Loucy (cell line): ENCODE measurements around the gene ZNF662.

Experiments used
- H2AFZ ChIP-seq: fragments of 200-600 bp; sonication (generic); 2 replicates; pipeline ENCODE4 v1.6.0; 2016; ENCODE audit warnings: antibody characterized with exemption, mild to moderate bottlenecking, low read length, moderate library complexity
- H3F3A ChIP-seq: fragments of 200-600 bp; 2 replicates; pipeline ENCODE4 v1.6.0; 2016; ENCODE audit warnings: antibody characterized with exemption, low read depth, mild to moderate bottlenecking
- H3K27me3 ChIP-seq: fragments of 200-600 bp; sonication (generic); 2 replicates; pipeline ENCODE4 v1.6.1; 2014; ENCODE audit warnings: low read length, mild to moderate bottlenecking; ENCODE audit not compliant: insufficient read depth, poor library complexity, severe bottlenecking
- H3K36me3 ChIP-seq: fragments of 200-600 bp; sonication (generic); 2 replicates; pipeline ENCODE4 v1.6.1; 2016; ENCODE audit warnings: low read length; ENCODE audit not compliant: insufficient read depth
- H3K4me1 ChIP-seq: fragments of 200-600 bp; sonication (generic); 2 replicates; pipeline ENCODE4 v1.5.1; 2014; ENCODE audit warnings: low read length, mild to moderate bottlenecking; ENCODE audit not compliant: insufficient read depth, poor library complexity, severe bottlenecking
- H3K4me2 ChIP-seq: fragments of 200-600 bp; sonication (generic); 2 replicates; pipeline ENCODE4 v1.6.0; 2014; ENCODE audit warnings: antibody characterized with exemption, low read length, low read depth, mild to moderate bottlenecking; ENCODE audit not compliant: poor library complexity, severe bottlenecking
- H3K4me3 ChIP-seq: fragments of 200-600 bp; sonication (generic); 2 replicates; pipeline ENCODE4 v1.5.1; 2014; ENCODE audit warnings: low read length, mild to moderate bottlenecking, mixed read lengths; ENCODE audit not compliant: poor library complexity, severe bottlenecking
- H3K79me2 ChIP-seq: fragments of 200-600 bp; sonication (generic); 2 replicates; pipeline ENCODE4 v1.6.1; 2014; ENCODE audit warnings: low read length; ENCODE audit not compliant: insufficient read depth
- H3K9ac ChIP-seq: fragments of 200-600 bp; sonication (generic); 2 replicates; pipeline ENCODE4 v1.6.0; 2014; ENCODE audit warnings: mild to moderate bottlenecking, low read depth, low read length, moderate library complexity; ENCODE audit not compliant: poor library complexity, severe bottlenecking
- H3K9me2 ChIP-seq: fragments of 200-600 bp; sonication (generic); replicated peaks from 2 replicates; pipeline ENCODE4 v1.6.1; 2016; ENCODE audit warnings: low read depth, low read length, mixed read lengths
- H3K9me3 ChIP-seq: fragments of 200-600 bp; sonication (generic); 2 replicates; pipeline ENCODE4 v1.6.1; 2014; ENCODE audit warnings: mild to moderate bottlenecking, antibody characterized with exemption, low read length, low read depth; ENCODE audit not compliant: insufficient read depth
- H4K20me1 ChIP-seq: fragments of 200-600 bp; sonication (generic); 2 replicates; pipeline ENCODE4 v1.6.0; 2014; ENCODE audit warnings: antibody characterized with exemption, low read length, mild to moderate bottlenecking; ENCODE audit not compliant: insufficient read depth, poor library complexity, severe bottlenecking
- CTCF ChIP-seq: fragments of 200-600 bp; sonication (generic); conservative IDR thresholded peaks from 2 replicates; pipeline ENCODE4 v1.5.1; 2014; ENCODE audit warnings: mild to moderate bottlenecking, antibody characterized with exemption, low read length
- EZH2phosphoT487 ChIP-seq: fragments of 200-600 bp; IDR thresholded peaks from 2 replicates; pipeline ENCODE4 v1.6.1; 2018; ENCODE audit warnings: antibody characterized with exemption, mild to moderate bottlenecking, moderate library complexity, borderline replicate concordance

The ZNF662 gene

GRCh38 chr3:42905740-42906069, 237 bp upstream of the ZNF662 start:
- H3K4me1 ChIP-seq: no peaks in the 10 kb centered on the region
- no peaks in the 10 kb centered on the region for H3K79me2 ChIP-seq
- no peak overlapping the region for H3K9ac ChIP-seq
- TF ChIP-seq EZH2phosphoT487: no peak
- no peak for TF ChIP-seq CTCF
- H3K9me2 ChIP-seq: no peaks in the 10 kb centered on the region
- no peaks in the 10 kb centered on the region for H3K27me3 ChIP-seq
- H3K9me3 ChIP-seq: peaks cover 3% of the 10 kb centered on the region; the same call in 1 of the 2 replicates
- no peak overlapping the region for H2AFZ ChIP-seq
- H3K36me3 ChIP-seq: no peaks in the 10 kb centered on the region
- H4K20me1 ChIP-seq: no peaks in the 10 kb centered on the region
- H3F3A ChIP-seq: no peaks in the 10 kb centered on the region
- no peak overlapping the region for H3K4me2 ChIP-seq
- H3K4me3 ChIP-seq: no peak overlapping the region

- no peaks in the 10 kb centered on the region for H4K20me1 ChIP-seq
- no peak overlapping the region for H3K9ac ChIP-seq
- no peak overlapping the region for H3K4me2 ChIP-seq
- no peak for TF ChIP-seq EZH2phosphoT487
- TF ChIP-seq CTCF: no peak
- no peaks in the 10 kb centered on the region for H3K9me2 ChIP-seq
- no peaks in the 10 kb centered on the region for H3K79me2 ChIP-seq
- no peaks in the 10 kb centered on the region for H3K4me1 ChIP-seq
- H3K27me3 ChIP-seq: no peaks in the 10 kb centered on the region
- H3K4me3 ChIP-seq: no peak overlapping the region
- peaks cover 3% of the 10 kb centered on the region; the same call in 1 of the 2 replicates for H3K9me3 ChIP-seq
- no peaks in the 10 kb centered on the region for H3F3A ChIP-seq
- no peak overlapping the region for H2AFZ ChIP-seq
- H3K36me3 ChIP-seq: no peaks in the 10 kb centered on the region
Observed at GRCh38 chr3:42906848-42907183, 874 bp downstream of the ZNF662 start.

GRCh38 chr3:42908675-42909074, 2.7 kb downstream of the ZNF662 start:
- Histone ChIP-seq H3K4me2 (no peak overlapping the region), H3K36me3 (no peaks in the 10 kb centered on the region), H3F3A (no peaks in the 10 kb centered on the region), H3K9me2 (no peaks in the 10 kb centered on the region), H3K9me3 (peaks cover 6% of the 10 kb centered on the region; the same call in 1 of the 2 replicates), H3K9ac (no peak overlapping the region), H3K4me1 (no peaks in the 10 kb centered on the region), H3K4me3 (no peak overlapping the region), H3K79me2 (no peaks in the 10 kb centered on the region), H3K27me3 (no peaks in the 10 kb centered on the region), H2AFZ (no peak overlapping the region), H4K20me1 (no peaks in the 10 kb centered on the region)
- TF ChIP-seq CTCF (no peak), EZH2phosphoT487 (no peak)
